Mucosa of descending colon (tissue), 3 donors: ENCODE results near the gene AHSP. TPM values are rescaled to one million over a fixed set of nuclear protein-coding genes. Genes with fewer than 3 reads are reported as not detected.
A peak's percentile ranks its signal among the peaks of the same experiment; 100 is the strongest.
"Not testable (repeated sequence)": the region's sequence is repeated elsewhere in the genome, so short reads cannot be mapped to it uniquely, and the experiment has no call there.

Source experiments
- ATAC-seq: fragments of 200-7000 bp; cut with Tn5 transposase; one replicate; pipeline ENCODE4 v1.9.1; 2020; ENCODE audit warnings: mild to moderate bottlenecking, moderate library complexity
- DNase-seq, 3 donors: peaks; one replicate each; pipeline ENCODE4 v3.0.0-alpha.2; 2020
- H3K36me3 ChIP-seq: fragments of 200-600 bp; one replicate; pipeline ENCODE4 v1.8.0; 2021; ENCODE audit warnings: low read depth, mild to moderate bottlenecking
- H3K4me1 ChIP-seq: fragments of 200-600 bp; one replicate; pipeline ENCODE4 v1.8.0; 2021; ENCODE audit warnings: low read depth, mild to moderate bottlenecking
- H3K4me3 ChIP-seq: fragments of 200-600 bp; one replicate; pipeline ENCODE4 v1.8.0; 2021; ENCODE audit warnings: mild to moderate bottlenecking
- H3K9me3 ChIP-seq: fragments of 200-600 bp; one replicate; pipeline ENCODE4 v1.8.0; 2021; ENCODE audit warnings: mild to moderate bottlenecking
- CTCF ChIP-seq: fragments of 200-600 bp; IDR thresholded peaks from one replicate; pipeline ENCODE4 v1.8.0; 2022; ENCODE audit warnings: antibody characterized with exemption, mild to moderate bottlenecking
- intact Hi-C, 2 donors: fragments of 100-400 bp; cut with DNase I in 1 of 2; cut with micrococcal nuclease in 1 of 2; formaldehyde crosslinking; loops; one replicate each; pipeline versions ENCODE4 v1.11.0 to v1.11.1; 2022; cut with DNase I, micrococcal nuclease
- long read RNA-seq, 2 donors: library from polyadenylated mRNA; unstranded; transcript quantifications; one replicate each; pipeline ENCODE4 v2.0.0, GENCODE V29; 2019 to 2021
- total RNA-seq, 3 donors: library from RNA; stranded (reverse); fragmentation: NEBNext Ultra II Directional in 2 of 3; extraction: Animal tissue kit (Norgen Biotek cat#: 25700) in 2 of 3; gene quantifications; one replicate each; pipeline versions ENCODE4 v1.2.1 to v1.2.4, GENCODE V29; 2021 to 2023
- donor health status: DM: no; HTN: no; CAD: no; lungs with moderate emphysema.
- donor health status: DM: no; HTN: no; CAD: no.
- donor health status: DM: no; HTN: yes; CAD: no.

Gene AHSP
- not detected for total RNA-seq
- long read RNA-seq, donor 1, result 0 reads
- long read RNA-seq, donor 2, result 0 reads

- Histone ChIP-seq H3K4me3 (no peak within 1 kb of the TSS), H3K9me3 (no peaks in the 10 kb centered on the region), H3K4me1 (no peaks in the 10 kb centered on the region), H3K36me3 (no peaks in the 10 kb centered on the region)
- no peak for TF ChIP-seq CTCF
- DNase-seq (no peak), ATAC-seq (no peak)
- intact Hi-C loops, result no loop called here
These were observed at the start of gene AHSP for GRCh38 chr16:31527734-31528274. AHSP (plus strand) TSS chr16:31527900; CDS start chr16:31528140, 240 bp downstream.

GRCh38 chr16:31478956-31479355 lies 48.7 kb upstream of the AHSP start:
- no peak for ATAC-seq

GRCh38 chr16:31479751-31480150 lies 47.9 kb upstream of the AHSP start:
- H3K9me3 ChIP-seq, result no peaks in the 10 kb centered on the region
- no peaks in the 10 kb centered on the region for H3K36me3 ChIP-seq
- intact Hi-C loops, result no loop called here
- no peak for ATAC-seq
- no peak overlapping the region for H3K4me3 ChIP-seq
- H3K4me1 ChIP-seq, result peaks cover 20% of the 10 kb centered on the region
- peak in 1 of 3 donors; percentile 38 for DNase-seq
- TF ChIP-seq CTCF, result no peak

More at GRCh38 chr16:31478956-31479355, 48.7 kb upstream of the AHSP start:
- no peak for TF ChIP-seq CTCF
- no peaks in the 10 kb centered on the region for H3K9me3 ChIP-seq
- DNase-seq, result peak in 1 of 3 donors; percentile 30
- intact Hi-C loops, result no loop called here
- H3K36me3 ChIP-seq, result no peaks in the 10 kb centered on the region
- H3K4me1 ChIP-seq, result peaks cover 19% of the 10 kb centered on the region
- H3K4me3 ChIP-seq, result no peak overlapping the region

GRCh38 chr16:31480851-31481536 lies 46.7 kb upstream of the AHSP start:
- TF ChIP-seq CTCF, result no peak
- H3K36me3 ChIP-seq, result no peaks in the 10 kb centered on the region
- peaks cover 19% of the 10 kb centered on the region for H3K4me1 ChIP-seq
- DNase-seq (peak; percentile 60 to 69 (median 66)), ATAC-seq (no peak)
- H3K4me3 ChIP-seq, result no peak overlapping the region
- intact Hi-C loops, result no loop called here
- no peaks in the 10 kb centered on the region for H3K9me3 ChIP-seq

GRCh38 chr16:31483081-31483480 lies 44.6 kb upstream of the AHSP start, which contains the start of gene SLC5A2:
SLC5A2 (plus strand) TSS chr16:31483123; CDS start chr16:31483137, 14 bp downstream.
- no peak for DNase-seq
- Histone ChIP-seq H3K4me1 (peaks cover 23% of the 10 kb centered on the region), H3K9me3 (no peaks in the 10 kb centered on the region), H3K36me3 (no peaks in the 10 kb centered on the region), H3K4me3 (no peak within 1 kb of the TSS)
- ATAC-seq, result no peak
- intact Hi-C loops, result no loop called here
- TF ChIP-seq CTCF, result no peak

GRCh38 chr16:31484048-31484447 lies 43.7 kb upstream of the AHSP start:
- H3K4me3 ChIP-seq, ATAC-seq, H3K9me3 ChIP-seq, DNase-seq, H3K36me3 ChIP-seq, intact Hi-C loops: not testable (repeated sequence)
- H3K4me1 ChIP-seq, result peaks cover 24% of the 10 kb centered on the region
